ENCODE results near the gene DNAI1. TPM values are rescaled to one million over a fixed set of nuclear protein-coding genes. Genes with fewer than 3 reads are reported as not detected.

Gene DNAI1
- total and polyA plus RNA-seq, 2 of the 4 experiments (the other 2 are of a cell fraction), result not detected

GRCh38 chr9:34479431-34479866, 20.8 kb downstream of the DNAI1 start:
- Histone ChIP-seq H3K4ac (ENCODE audit: low read depth, low read length) (no peak overlapping the region), H3K9me1 (ENCODE audit: insufficient read depth, low read length) (no peaks in the 10 kb centered on the region), H3K4me1 (ENCODE audit: control insufficient read depth, insufficient read depth, low read length) (no peaks in the 10 kb centered on the region), H3K4me2 (ENCODE audit: low read depth, low read length) (no peak overlapping the region), H2AK9ac (replicated peaks; ENCODE audit: low read depth, low read length, poor library complexity) (no peak overlapping the region), H3K9me3 (ENCODE audit: control insufficient read depth, insufficient read depth, low read length) (no peaks in the 10 kb centered on the region), H3K23ac (ENCODE audit: low read depth, low read length) (no peak overlapping the region), H2BK15ac (ENCODE audit: low read depth, low read length) (no peak overlapping the region), H3K18ac (ENCODE audit: low read depth, low read length) (no peak overlapping the region), H3K14ac (replicated peaks; ENCODE audit: low read depth, low read length) (no peak overlapping the region), H2BK5ac (ENCODE audit: low read depth, low read length, poor library complexity, severe bottlenecking) (no peak overlapping the region), H3K79me1 (ENCODE audit: low read depth in 1 of 2, low read length in 2 of 2) (no peaks in the 10 kb centered on the region), H2AK5ac (ENCODE audit: low read depth, low read length) (no peak overlapping the region), H3K36me3 (ENCODE audit: control insufficient read depth, insufficient read depth, low read length) (no peaks in the 10 kb centered on the region), H2BK120ac (ENCODE audit: low read depth, low read length) (no peak overlapping the region), H3K9ac (ENCODE audit: low read depth, low read length) (no peak overlapping the region), H4K5ac (ENCODE audit: low read depth, low read length) (no peak overlapping the region), H3K27me3 (ENCODE audit: control insufficient read depth, insufficient read depth, low read length) (peaks cover 17% of the 10 kb centered on the region), H3K27ac (ENCODE audit: insufficient read depth, low read length) (no peak overlapping the region), H4K8ac (ENCODE audit: low read depth in 2 of 2, low read length in 2 of 2) (no peak overlapping the region), H3K56ac (ENCODE audit: extremely low read depth, insufficient read depth, low read length) (no peak overlapping the region), H4K20me1 (ENCODE audit: insufficient read depth, low read length) (no peaks in the 10 kb centered on the region), H2AFZ (replicated peaks; ENCODE audit: low read length, poor library complexity) (no peak overlapping the region), H2BK20ac (ENCODE audit: low read depth, low read length) (no peak overlapping the region), H4K91ac (ENCODE audit: insufficient read depth, low read depth, low read length) (no peak overlapping the region), H3K4me3 (ENCODE audit: insufficient read depth, low read depth, low read length) (no peak overlapping the region)
- WGBS, 2 experiments (ENCODE audit: extremely low coverage in 2 of 2, insufficient read length in 1 of 2), result 0% methylated on average over 1 of the region's 5 CpGs; no CpG with 5 or more reads in 1 of the 2 experiments
- in situ Hi-C loops (cut with MboI; ENCODE audit: low sequenced_read_pairs), result no loop called here
- intact Hi-C loops (cut with micrococcal nuclease), result no loop called here
- ATAC-seq (ENCODE audit: low read depth) (no peak), DNase-seq (no peak)
- dilution Hi-C loops (cut with HindIII; ENCODE audit: low sequenced_read_pairs, unreplicated experiment), result no loop called here
- no TSS peak for BruUV-seq (replicated peaks)
- ChIA-PET CTCF (interaction anchor here (0.6 kb wide), 1 partner anchor 10 kb away, joined by 3 read pairs; no protein-coding TSS in a partner anchor), POLR2A (ENCODE audit: unreplicated experiment) (no interaction called here)
- no peak for TF ChIP-seq CHD1 (IDR thresholded peaks at IDR 0.05; ENCODE audit: low read depth, low read length)
- TF ChIP-seq POLR2A (IDR thresholded peaks at IDR 0.05; ENCODE audit: low read depth, low read length), result no peak
- no peak for TF ChIP-seq FOS (IDR thresholded peaks at IDR 0.05; ENCODE audit: low read depth, low read length)
- TF ChIP-seq BHLHE40 (IDR thresholded peaks at IDR 0.05; ENCODE audit: low read depth, low read length), result no peak
- TF ChIP-seq RFX5 (IDR thresholded peaks at IDR 0.05; ENCODE audit: low read depth, low read length), result no peak
- TF ChIP-seq MXI1 (IDR thresholded peaks at IDR 0.05; ENCODE audit: borderline replicate concordance, low read depth, low read length), result no peak
- no peak for TF ChIP-seq NFE2L2 (IDR thresholded peaks at IDR 0.05; ENCODE audit: low read depth, low read length)
- no peak for TF ChIP-seq MAFK (IDR thresholded peaks at IDR 0.05; ENCODE audit: low read depth, low read length)
- no peak for TF ChIP-seq CEBPB (IDR thresholded peaks at IDR 0.05; ENCODE audit: low read depth, low read length)
- TF ChIP-seq RAD21 (IDR thresholded peaks at IDR 0.05; ENCODE audit: low read length), result no peak
- TF ChIP-seq USF2 (IDR thresholded peaks at IDR 0.05; ENCODE audit: low read depth, low read length), result no peak
- no peak for TF ChIP-seq RCOR1 (IDR thresholded peaks at IDR 0.05; ENCODE audit: insufficient replicate concordance, low read length)
- no peak for TF ChIP-seq CTCF (conservative IDR thresholded peaks at IDR 0.05; ENCODE audit: low read depth, low read length)
- TF ChIP-seq SMC3 (IDR thresholded peaks at IDR 0.05; ENCODE audit: low read depth, low read length), result no peak
- no peak for TF ChIP-seq MAZ (IDR thresholded peaks at IDR 0.05; ENCODE audit: borderline replicate concordance, low read depth, low read length)

Data from IMR-90 (cell line).